ENCODE measurements around the gene LAMP2. TPM values are rescaled to one million over a fixed set of nuclear protein-coding genes. Genes with fewer than 3 reads are reported as not detected.
A peak's percentile ranks its signal among the peaks of the same experiment; 100 is the strongest.

LAMP2 gene
- total and polyA plus RNA-seq, 2 of the 4 experiments (the other 2 are of a cell fraction) = 78.1 to 129 TPM

- Histone ChIP-seq H3K36me3 (ENCODE audit: control insufficient read depth, insufficient read depth, low read length) (peaks cover 3% of the 10 kb centered on the region; the same call in 1 of the 2 replicates), H3K9me1 (ENCODE audit: insufficient read depth, low read length) (peaks cover 3% of the 10 kb centered on the region; the same call in 1 of the 2 replicates), H3K9me3 (ENCODE audit: control insufficient read depth, insufficient read depth, low read length) (no peaks in the 10 kb centered on the region), H4K5ac (ENCODE audit: low read depth, low read length) (no peak overlapping the region), H3K56ac (ENCODE audit: extremely low read depth, insufficient read depth, low read length) (no peak overlapping the region), H2BK120ac (ENCODE audit: low read depth, low read length) (no peak overlapping the region), H3K18ac (ENCODE audit: low read depth, low read length) (no peak overlapping the region), H2BK5ac (ENCODE audit: low read depth, low read length, poor library complexity, severe bottlenecking) (no peak overlapping the region), H3K27me3 (ENCODE audit: control insufficient read depth, insufficient read depth, low read length) (no peaks in the 10 kb centered on the region), H3K4me3 (ENCODE audit: insufficient read depth, low read depth, low read length) (no peak overlapping the region), H4K91ac (ENCODE audit: insufficient read depth, low read depth, low read length) (no peak overlapping the region), H2AFZ (replicated peaks; ENCODE audit: low read length, poor library complexity) (no peak overlapping the region), H3K9ac (ENCODE audit: low read depth, low read length) (no peak overlapping the region), H3K79me1 (ENCODE audit: low read depth in 1 of 2, low read length in 2 of 2) (peaks cover 4 to 7% of the 10 kb centered on the region in 2 experiments; a peak in 1 of 4 replicates), H2BK20ac (ENCODE audit: low read depth, low read length) (no peak overlapping the region), H3K4me1 (ENCODE audit: control insufficient read depth, insufficient read depth, low read length) (no peaks in the 10 kb centered on the region), H3K23ac (ENCODE audit: low read depth, low read length) (no peak overlapping the region), H2AK9ac (replicated peaks; ENCODE audit: low read depth, low read length, poor library complexity) (no peak overlapping the region), H3K4ac (ENCODE audit: low read depth, low read length) (no peak overlapping the region), H3K27ac (ENCODE audit: insufficient read depth, low read length) (no peak overlapping the region), H4K8ac (ENCODE audit: low read depth in 2 of 2, low read length in 2 of 2) (no peak overlapping the region), H3K14ac (replicated peaks; ENCODE audit: low read depth, low read length) (no peak overlapping the region), H2BK15ac (ENCODE audit: low read depth, low read length) (no peak overlapping the region), H3K4me2 (ENCODE audit: low read depth, low read length) (no peak overlapping the region), H4K20me1 (ENCODE audit: insufficient read depth, low read length) (peaks cover 11% of the 10 kb centered on the region), H2AK5ac (ENCODE audit: low read depth, low read length) (no peak overlapping the region)
- ATAC-seq (ENCODE audit: low read depth) (no peak), DNase-seq (peak; percentile 21)
- WGBS, 2 experiments (ENCODE audit: extremely low coverage in 2 of 2, insufficient read length in 1 of 2) = no CpG with 5 or more reads among the region's 4 CpGs
- ChIA-PET POLR2A (ENCODE audit: unreplicated experiment) (no interaction called here), CTCF (no interaction called here)
- no TSS peak for BruUV-seq (replicated peaks)
- dilution Hi-C loops (cut with HindIII; ENCODE audit: low sequenced_read_pairs, unreplicated experiment) = no loop called here
- intact Hi-C loops (cut with micrococcal nuclease) = no loop called here
- TF ChIP-seq MAFK (IDR thresholded peaks at IDR 0.05; ENCODE audit: low read depth, low read length) (no peak), RCOR1 (IDR thresholded peaks at IDR 0.05; ENCODE audit: insufficient replicate concordance, low read length) (no peak), BHLHE40 (IDR thresholded peaks at IDR 0.05; ENCODE audit: low read depth, low read length) (no peak), MXI1 (IDR thresholded peaks at IDR 0.05; ENCODE audit: borderline replicate concordance, low read depth, low read length) (no peak), SMC3 (IDR thresholded peaks at IDR 0.05; ENCODE audit: low read depth, low read length) (no peak), RFX5 (IDR thresholded peaks at IDR 0.05; ENCODE audit: low read depth, low read length) (no peak), USF2 (IDR thresholded peaks at IDR 0.05; ENCODE audit: low read depth, low read length) (no peak), CHD1 (IDR thresholded peaks at IDR 0.05; ENCODE audit: low read depth, low read length) (no peak), FOS (IDR thresholded peaks at IDR 0.05; ENCODE audit: low read depth, low read length) (no peak), ELK1 (IDR thresholded peaks at IDR 0.05; ENCODE audit: borderline replicate concordance, low read depth, low read length) (no peak), POLR2A (IDR thresholded peaks at IDR 0.05; ENCODE audit: low read depth, low read length) (no peak), CTCF (conservative IDR thresholded peaks at IDR 0.05; ENCODE audit: low read depth, low read length) (no peak), RAD21 (IDR thresholded peaks at IDR 0.05; ENCODE audit: low read length) (no peak), MAZ (IDR thresholded peaks at IDR 0.05; ENCODE audit: borderline replicate concordance, low read depth, low read length) (no peak), CEBPB (IDR thresholded peaks at IDR 0.05; ENCODE audit: low read depth, low read length) (no peak), NFE2L2 (IDR thresholded peaks at IDR 0.05; ENCODE audit: low read depth, low read length) (no peak)
- in situ Hi-C loops (cut with MboI; ENCODE audit: low sequenced_read_pairs) = no loop called here
These were observed 12.1 kb downstream of the LAMP2 start for GRCh38 chrX:120456973-120457372.

Measured in IMR-90 (cell line).